H9 (cell line): ENCODE measurements around the gene LUZP1. TPM values are rescaled to one million over a fixed set of nuclear protein-coding genes. Genes with fewer than 3 reads are reported as not detected.
A peak's percentile ranks its signal among the peaks of the same experiment; 100 is the strongest.

ENCODE experiments used
- DNase-seq: peaks from one replicate; pipeline ENCODE4 v3.0.0-alpha.2; 2017
- H2AFZ ChIP-seq: one replicate; pipeline ENCODE4 v1.6.1; 2013; ENCODE audit warnings: mild to moderate bottlenecking, low read length, control low read depth, moderate library complexity
- H2AK5ac ChIP-seq: 2 replicates; pipeline ENCODE4 v1.6.1; 2013; ENCODE audit warnings: low read length, control low read depth, mixed read lengths; ENCODE audit not compliant: insufficient read length
- H2BK120ac ChIP-seq: one replicate; pipeline ENCODE4 v1.6.1; 2013; ENCODE audit warnings: low read depth, mild to moderate bottlenecking, low read length, control low read depth, inconsistent platforms; ENCODE audit not compliant: poor library complexity, severe bottlenecking
- H2BK12ac ChIP-seq: 2 replicates; pipeline ENCODE4 v1.6.1; 2013; ENCODE audit warnings: low read length, control low read depth, mixed read lengths, low read depth; ENCODE audit not compliant: insufficient read length
- H2BK15ac ChIP-seq: 2 replicates; pipeline ENCODE4 v1.6.1; 2013; ENCODE audit warnings: low read depth, low read length, control low read depth
- H2BK20ac ChIP-seq: one replicate; pipeline ENCODE4 v1.6.1; 2013; ENCODE audit warnings: low read depth, mild to moderate bottlenecking, low read length, control low read depth, inconsistent platforms; ENCODE audit not compliant: poor library complexity, severe bottlenecking
- H2BK5ac ChIP-seq: 2 replicates; pipeline ENCODE4 v1.6.1; 2013; ENCODE audit warnings: low read length, control low read depth, mixed read lengths; ENCODE audit not compliant: insufficient read length
- H3K14ac ChIP-seq: 2 replicates; pipeline ENCODE4 v1.6.1; 2013; ENCODE audit warnings: low read length, control low read depth; ENCODE audit not compliant: insufficient read depth
- H3K18ac ChIP-seq: 2 replicates; pipeline ENCODE4 v1.6.1; 2013; ENCODE audit warnings: low read depth, mild to moderate bottlenecking, mixed read lengths, low read length, control low read depth; ENCODE audit not compliant: insufficient read length
- H3K23ac ChIP-seq: 2 replicates; pipeline ENCODE4 v1.6.1; 2013; ENCODE audit warnings: low read length, control low read depth, mixed read lengths, low read depth; ENCODE audit not compliant: insufficient read length
- H3K23me2 ChIP-seq: 2 replicates; pipeline ENCODE4 v1.6.1; 2013; ENCODE audit warnings: low read depth, mild to moderate bottlenecking, mixed read lengths, low read length, control low read depth; ENCODE audit not compliant: insufficient read length, poor library complexity, severe bottlenecking
- H3K27ac ChIP-seq: 2 replicates; pipeline ENCODE4 v1.5.1; 2013; ENCODE audit warnings: low read length, control low read depth, mixed read lengths, low read depth; ENCODE audit not compliant: insufficient read length
- H3K27me3 ChIP-seq: 2 replicates; pipeline ENCODE4 v1.6.1; 2013; ENCODE audit warnings: low read length, control low read depth, inconsistent platforms; ENCODE audit not compliant: insufficient read depth
- H3K4ac ChIP-seq: 2 replicates; pipeline ENCODE4 v1.6.1; 2013; ENCODE audit warnings: low read depth, mild to moderate bottlenecking, control low read depth, inconsistent platforms, low read length, moderate library complexity
- H3K4me1 ChIP-seq: 2 replicates; pipeline ENCODE4 v1.6.1; 2013; ENCODE audit warnings: low read length, control low read depth, inconsistent platforms; ENCODE audit not compliant: insufficient read depth
- H3K4me2 ChIP-seq: 2 replicates; pipeline ENCODE4 v1.6.1; 2013; ENCODE audit warnings: low read length, control low read depth, mixed read lengths; ENCODE audit not compliant: insufficient read length, insufficient read depth
- H3K56ac ChIP-seq: 2 replicates; pipeline ENCODE4 v1.6.1; 2013; ENCODE audit warnings: low read depth, mild to moderate bottlenecking, mixed read lengths, low read length, control low read depth; ENCODE audit not compliant: insufficient read length
- H3K79me1 ChIP-seq: 2 replicates; pipeline ENCODE4 v1.6.1; 2013; ENCODE audit warnings: low read depth, mild to moderate bottlenecking, moderate library complexity, low read length, control low read depth, inconsistent platforms; ENCODE audit not compliant: insufficient read depth, poor library complexity, severe bottlenecking
- H3K79me2 ChIP-seq: 2 replicates; pipeline ENCODE4 v1.6.1; 2013; ENCODE audit warnings: low read length, control low read depth, inconsistent platforms; ENCODE audit not compliant: insufficient read depth
- H3K9ac ChIP-seq: 2 replicates; pipeline ENCODE4 v1.6.1; 2013; ENCODE audit warnings: low read length, control low read depth, mixed read lengths; ENCODE audit not compliant: insufficient read length; ENCODE audit errors: extremely low read depth
- H3K9me3 ChIP-seq: one replicate; pipeline ENCODE4 v1.6.1; 2013; ENCODE audit warnings: low read depth, low read length, inconsistent platforms; ENCODE audit not compliant: control insufficient read depth
- H3T11ph ChIP-seq: one replicate; pipeline ENCODE4 v1.6.1; 2013; ENCODE audit warnings: mild to moderate bottlenecking, low read length, control low read depth, inconsistent platforms
- H4K20me1 ChIP-seq: one replicate; pipeline ENCODE4 v1.6.1; 2013; ENCODE audit not compliant: control insufficient read depth, insufficient read length, insufficient read depth
- H4K5ac ChIP-seq: 2 replicates; pipeline ENCODE4 v1.6.1; 2013; ENCODE audit warnings: low read depth, mild to moderate bottlenecking, mixed read lengths, low read length, control low read depth; ENCODE audit not compliant: insufficient read length
- H4K8ac ChIP-seq: replicated peaks from 2 replicates; pipeline ENCODE4 v1.6.1; 2013; ENCODE audit warnings: low read length, control low read depth, mixed read lengths, low read depth; ENCODE audit not compliant: insufficient read length
- H4K91ac ChIP-seq: 2 replicates; pipeline ENCODE4 v1.6.1; 2013; ENCODE audit warnings: low read depth, mild to moderate bottlenecking, moderate library complexity, mixed read lengths, low read length, control low read depth; ENCODE audit not compliant: insufficient read length
- H3K27ac Mint-ChIP-seq, 3 experiments: 2 replicates in 2 of 3; 3 replicates in 1 of 3; pipeline ENCODE4 v1.8.0; 2020 to 2021; ENCODE audit warnings: mixed read lengths in 3 of 3, mild to moderate bottlenecking in 1 of 3, moderate library complexity in 1 of 3
- H3K27me3 Mint-ChIP-seq: 2 replicates; pipeline ENCODE4 v1.8.0; 2021; ENCODE audit warnings: low read depth, mild to moderate bottlenecking, moderate library complexity, mixed read lengths
- H3K36me3 Mint-ChIP-seq, 3 experiments: 2 replicates in 2 of 3; 3 replicates in 1 of 3; pipeline ENCODE4 v1.8.0; 2020 to 2021; ENCODE audit warnings: low read depth in 3 of 3, mixed read lengths in 3 of 3; ENCODE audit not compliant: insufficient read depth in 1 of 3
- H3K4me1 Mint-ChIP-seq, 2 experiments: 2 replicates each; pipeline ENCODE4 v1.8.0; 2020; ENCODE audit warnings: mixed read lengths in 2 of 2
- H3K4me3 Mint-ChIP-seq, 2 experiments: 2 replicates in 1 of 2; 3 replicates in 1 of 2; pipeline ENCODE4 v1.8.0; 2020 to 2021; ENCODE audit warnings: mild to moderate bottlenecking in 2 of 2, mixed read lengths in 2 of 2, moderate library complexity in 1 of 2
- H3K9me3 Mint-ChIP-seq, 2 experiments: 2 replicates in 1 of 2; 3 replicates in 1 of 2; pipeline ENCODE4 v1.8.0; 2020; ENCODE audit warnings: mild to moderate bottlenecking in 2 of 2, mixed read lengths in 2 of 2, moderate library complexity in 1 of 2
- WGBS: extraction: QIAGEN DNeasy Blood & Tissue Kit; methylation state at CpG from one replicate; pipeline ENCODE4 v1.1.7; 2013; ENCODE audit warnings: missing lambda C conversion rate, low lambda C conversion rate, mixed read lengths; ENCODE audit not compliant: insufficient read length; ENCODE audit errors: extremely low coverage; 5-methylcytosine and 5-hydroxymethylcytosine counted together
- total RNA-seq: library from RNA; stranded (reverse); gene quantifications from 2 replicates; pipeline ENCODE4 v1.2.1, GENCODE V29; 2021
- TF ChIP-seq, protein P1 (sequence below): fragments of 200-600 bp; sonication (generic); conservative IDR thresholded peaks from 3 replicates; pipeline ENCODE4 v1.8.0; 2021; ENCODE audit warnings: antibody characterized with exemption, mild to moderate bottlenecking

LUZP1 gene
- total RNA-seq, 1 experiment from 2014 or later: 48.2 TPM

DNA sequence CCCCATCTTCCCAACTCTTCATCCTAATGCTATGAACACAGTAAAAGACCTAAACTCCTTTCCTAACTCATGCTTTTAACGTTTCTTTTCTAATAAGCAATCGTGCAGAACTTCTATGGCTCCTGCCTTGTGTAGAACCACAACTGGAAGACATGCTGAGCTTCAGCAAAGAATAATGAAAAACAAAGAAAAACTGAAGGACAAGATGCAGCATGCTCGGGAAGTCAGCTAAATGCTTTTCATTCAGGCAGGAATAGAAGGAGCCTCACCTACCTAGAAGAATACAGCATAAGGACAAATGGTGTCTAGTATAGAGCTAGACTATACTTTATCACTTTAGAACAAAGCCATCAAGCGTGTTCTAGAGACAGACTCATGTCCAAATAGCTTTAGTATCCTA is 45.9 kb downstream of the LUZP1 start:
- H3K14ac ChIP-seq: no peak overlapping the region
- no peaks in the 10 kb centered on the region for H4K20me1 ChIP-seq
- no peak overlapping the region for H3K56ac ChIP-seq
- TF ChIP-seq, protein P1, sequence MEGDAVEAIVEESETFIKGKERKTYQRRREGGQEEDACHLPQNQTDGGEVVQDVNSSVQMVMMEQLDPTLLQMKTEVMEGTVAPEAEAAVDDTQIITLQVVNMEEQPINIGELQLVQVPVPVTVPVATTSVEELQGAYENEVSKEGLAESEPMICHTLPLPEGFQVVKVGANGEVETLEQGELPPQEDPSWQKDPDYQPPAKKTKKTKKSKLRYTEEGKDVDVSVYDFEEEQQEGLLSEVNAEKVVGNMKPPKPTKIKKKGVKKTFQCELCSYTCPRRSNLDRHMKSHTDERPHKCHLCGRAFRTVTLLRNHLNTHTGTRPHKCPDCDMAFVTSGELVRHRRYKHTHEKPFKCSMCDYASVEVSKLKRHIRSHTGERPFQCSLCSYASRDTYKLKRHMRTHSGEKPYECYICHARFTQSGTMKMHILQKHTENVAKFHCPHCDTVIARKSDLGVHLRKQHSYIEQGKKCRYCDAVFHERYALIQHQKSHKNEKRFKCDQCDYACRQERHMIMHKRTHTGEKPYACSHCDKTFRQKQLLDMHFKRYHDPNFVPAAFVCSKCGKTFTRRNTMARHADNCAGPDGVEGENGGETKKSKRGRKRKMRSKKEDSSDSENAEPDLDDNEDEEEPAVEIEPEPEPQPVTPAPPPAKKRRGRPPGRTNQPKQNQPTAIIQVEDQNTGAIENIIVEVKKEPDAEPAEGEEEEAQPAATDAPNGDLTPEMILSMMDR: no peak
- no peak overlapping the region for H4K5ac ChIP-seq
- H3K27me3 ChIP-seq: no peaks in the 10 kb centered on the region
- H2BK20ac ChIP-seq: no peak overlapping the region
- no peak overlapping the region for H2BK15ac ChIP-seq
- no peak overlapping the region for H3K23ac ChIP-seq
- no peak overlapping the region for H3K27ac ChIP-seq
- H3K9me3 Mint-ChIP-seq: no peaks in the 10 kb centered on the region
- H3K18ac ChIP-seq: no peak overlapping the region
- no peak overlapping the region for H2BK12ac ChIP-seq
- H2AK5ac ChIP-seq: no peak overlapping the region
- H3K9ac ChIP-seq: no peak overlapping the region
- H2BK5ac ChIP-seq: no peak overlapping the region
- H3K4me1 ChIP-seq: peaks cover 4% of the 10 kb centered on the region; the same call in 1 of the 2 replicates
- H3K23me2 ChIP-seq: no peaks in the 10 kb centered on the region
- no peak overlapping the region for H3K4ac ChIP-seq
- H2BK120ac ChIP-seq: no peak overlapping the region
- peaks cover 24% of the 10 kb centered on the region for H3K79me2 ChIP-seq
- H3K4me2 ChIP-seq: no peak overlapping the region
- no peaks in the 10 kb centered on the region for H3K36me3 Mint-ChIP-seq
- WGBS: no CpG with 5 or more reads among the region's 4 CpGs
- DNase-seq: no peak
- H3K27ac Mint-ChIP-seq: peak overlapping the region in 1 of 3 experiments; percentile 11; a peak in 1 of 7 replicates
- H3K4me1 Mint-ChIP-seq: peaks cover 15 to 16% of the 10 kb centered on the region in 2 experiments
- H4K8ac ChIP-seq: no peak overlapping the region
- H3K4me3 Mint-ChIP-seq: no peak overlapping the region
- H2AFZ ChIP-seq: no peak overlapping the region
- H3K27me3 Mint-ChIP-seq: no peaks in the 10 kb centered on the region
- H3K79me1 ChIP-seq: peaks cover 6% of the 10 kb centered on the region
- H3T11ph ChIP-seq: no peak overlapping the region
- no peaks in the 10 kb centered on the region for H3K9me3 ChIP-seq
- no peak overlapping the region for H4K91ac ChIP-seq
